DMS153 treated with DMSO at 0.1 percent for 48 hours (cell line): Measurements from ENCODE around the gene JAK1.
"Not testable (repeated sequence)": the region's sequence is repeated elsewhere in the genome, so short reads cannot be mapped to it uniquely, and the experiment has no call there.

ENCODE experiments used
- DNase-seq: peaks from one replicate; lab custom pipeline; 2025; ENCODE audit not compliant: unreplicated experiment; lab: John Stamatoyannopoulos, UW

The JAK1 gene

GRCh38 chr1:64950284-64950809 is 16.0 kb downstream of the JAK1 start:
- no peak for DNase-seq

- no peak for DNase-seq
These were observed 17.2 kb downstream of the JAK1 start for GRCh38 chr1:64948905-64949833.

GRCh38 chr1:64948216-64948615 is 18.1 kb downstream of the JAK1 start:
- no peak for DNase-seq

- DNase-seq = no peak
These were observed 19.4 kb downstream of the JAK1 start for GRCh38 chr1:64946916-64947315.

- DNase-seq = no peak
These were observed 21.4 kb downstream of the JAK1 start for GRCh38 chr1:64944913-64945312.

GRCh38 chr1:64942675-64943074 is 23.7 kb downstream of the JAK1 start:
- no peak for DNase-seq

GRCh38 chr1:64942118-64942517 is 24.2 kb downstream of the JAK1 start:
- no peak for DNase-seq

GRCh38 chr1:64941461-64942117 is 24.8 kb downstream of the JAK1 start:
- no peak for DNase-seq

GRCh38 chr1:64940025-64940424 is 26.3 kb downstream of the JAK1 start:
- DNase-seq = no peak

GRCh38 chr1:64938991-64939390 is 27.4 kb downstream of the JAK1 start:
- no peak for DNase-seq

- DNase-seq = no peak
These were observed 29.4 kb downstream of the JAK1 start for GRCh38 chr1:64936956-64937355.

GRCh38 chr1:64935551-64936155 is 30.7 kb downstream of the JAK1 start:
- no peak for DNase-seq

GRCh38 chr1:64934878-64935275 is 31.5 kb downstream of the JAK1 start:
- DNase-seq = no peak

GRCh38 chr1:64934115-64934877 is 32.1 kb downstream of the JAK1 start:
- DNase-seq = no peak

GRCh38 chr1:64933296-64934070 is 32.9 kb downstream of the JAK1 start:
- no peak for DNase-seq

GRCh38 chr1:64932962-64933295 is 33.4 kb downstream of the JAK1 start:
- DNase-seq = no peak

- DNase-seq = not testable (repeated sequence)
These were observed 35.7 kb downstream of the JAK1 start for GRCh38 chr1:64930640-64931039.

GRCh38 chr1:64929221-64929620 is 37.1 kb downstream of the JAK1 start:
- no peak for DNase-seq

GRCh38 chr1:64928325-64928724 is 38.0 kb downstream of the JAK1 start:
- DNase-seq = no peak

GRCh38 chr1:64925594-64925993 is 40.8 kb downstream of the JAK1 start:
- no peak for DNase-seq
